ENCODE measurements around the gene CAPN2.

DNA sequence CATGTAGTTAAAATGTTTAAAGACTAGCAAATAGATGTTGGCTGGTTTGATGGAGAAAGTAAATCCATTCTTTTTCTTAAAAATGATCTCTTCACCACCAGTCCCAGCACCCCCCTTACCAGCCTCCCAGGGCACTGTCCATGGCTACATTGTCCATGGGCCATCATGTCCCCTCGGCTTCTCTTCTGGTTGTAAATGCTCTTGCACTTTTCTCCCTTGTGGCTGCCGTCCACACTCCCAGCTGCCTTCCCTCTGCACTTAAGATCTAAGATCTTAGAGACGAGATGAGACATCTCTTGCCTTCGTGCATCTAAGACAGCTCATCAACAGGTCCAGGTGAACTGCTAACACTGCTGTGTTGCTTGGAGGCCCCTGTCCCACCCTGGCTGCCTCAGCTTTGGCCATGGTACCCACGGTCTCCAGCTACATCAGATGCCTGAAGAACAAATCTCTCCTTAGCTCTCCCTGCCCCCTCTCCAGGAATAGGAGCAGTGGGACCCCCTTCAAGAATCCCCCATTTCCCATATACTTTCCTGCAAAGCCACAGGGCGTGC, 11.1 kb downstream of the CAPN2 start:
- TF ChIP-seq, protein P1, sequence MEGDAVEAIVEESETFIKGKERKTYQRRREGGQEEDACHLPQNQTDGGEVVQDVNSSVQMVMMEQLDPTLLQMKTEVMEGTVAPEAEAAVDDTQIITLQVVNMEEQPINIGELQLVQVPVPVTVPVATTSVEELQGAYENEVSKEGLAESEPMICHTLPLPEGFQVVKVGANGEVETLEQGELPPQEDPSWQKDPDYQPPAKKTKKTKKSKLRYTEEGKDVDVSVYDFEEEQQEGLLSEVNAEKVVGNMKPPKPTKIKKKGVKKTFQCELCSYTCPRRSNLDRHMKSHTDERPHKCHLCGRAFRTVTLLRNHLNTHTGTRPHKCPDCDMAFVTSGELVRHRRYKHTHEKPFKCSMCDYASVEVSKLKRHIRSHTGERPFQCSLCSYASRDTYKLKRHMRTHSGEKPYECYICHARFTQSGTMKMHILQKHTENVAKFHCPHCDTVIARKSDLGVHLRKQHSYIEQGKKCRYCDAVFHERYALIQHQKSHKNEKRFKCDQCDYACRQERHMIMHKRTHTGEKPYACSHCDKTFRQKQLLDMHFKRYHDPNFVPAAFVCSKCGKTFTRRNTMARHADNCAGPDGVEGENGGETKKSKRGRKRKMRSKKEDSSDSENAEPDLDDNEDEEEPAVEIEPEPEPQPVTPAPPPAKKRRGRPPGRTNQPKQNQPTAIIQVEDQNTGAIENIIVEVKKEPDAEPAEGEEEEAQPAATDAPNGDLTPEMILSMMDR (IDR thresholded peaks at IDR 0.05): no peak
- no peak for TF ChIP-seq POLR2A (IDR thresholded peaks at IDR 0.05)
